H9 (cell line): ENCODE measurements around the gene ITGBL1. TPM values are rescaled to one million over a fixed set of nuclear protein-coding genes. Genes with fewer than 3 reads are reported as not detected.

ENCODE experiments used
- DNase-seq: peaks from one replicate; pipeline ENCODE4 v3.0.0-alpha.2; 2017
- H2AFZ ChIP-seq: one replicate; pipeline ENCODE4 v1.6.1; 2013; ENCODE audit warnings: mild to moderate bottlenecking, low read length, control low read depth, moderate library complexity
- H2AK5ac ChIP-seq: 2 replicates; pipeline ENCODE4 v1.6.1; 2013; ENCODE audit warnings: low read length, control low read depth, mixed read lengths; ENCODE audit not compliant: insufficient read length
- H2BK120ac ChIP-seq: one replicate; pipeline ENCODE4 v1.6.1; 2013; ENCODE audit warnings: low read depth, mild to moderate bottlenecking, low read length, control low read depth, inconsistent platforms; ENCODE audit not compliant: poor library complexity, severe bottlenecking
- H2BK12ac ChIP-seq: 2 replicates; pipeline ENCODE4 v1.6.1; 2013; ENCODE audit warnings: low read length, control low read depth, mixed read lengths, low read depth; ENCODE audit not compliant: insufficient read length
- H2BK15ac ChIP-seq: 2 replicates; pipeline ENCODE4 v1.6.1; 2013; ENCODE audit warnings: low read depth, low read length, control low read depth
- H2BK20ac ChIP-seq: one replicate; pipeline ENCODE4 v1.6.1; 2013; ENCODE audit warnings: low read depth, mild to moderate bottlenecking, low read length, control low read depth, inconsistent platforms; ENCODE audit not compliant: poor library complexity, severe bottlenecking
- H2BK5ac ChIP-seq: 2 replicates; pipeline ENCODE4 v1.6.1; 2013; ENCODE audit warnings: low read length, control low read depth, mixed read lengths; ENCODE audit not compliant: insufficient read length
- H3K14ac ChIP-seq: 2 replicates; pipeline ENCODE4 v1.6.1; 2013; ENCODE audit warnings: low read length, control low read depth; ENCODE audit not compliant: insufficient read depth
- H3K18ac ChIP-seq: 2 replicates; pipeline ENCODE4 v1.6.1; 2013; ENCODE audit warnings: low read depth, mild to moderate bottlenecking, mixed read lengths, low read length, control low read depth; ENCODE audit not compliant: insufficient read length
- H3K23ac ChIP-seq: 2 replicates; pipeline ENCODE4 v1.6.1; 2013; ENCODE audit warnings: low read length, control low read depth, mixed read lengths, low read depth; ENCODE audit not compliant: insufficient read length
- H3K23me2 ChIP-seq: 2 replicates; pipeline ENCODE4 v1.6.1; 2013; ENCODE audit warnings: low read depth, mild to moderate bottlenecking, mixed read lengths, low read length, control low read depth; ENCODE audit not compliant: insufficient read length, poor library complexity, severe bottlenecking
- H3K27ac ChIP-seq: 2 replicates; pipeline ENCODE4 v1.5.1; 2013; ENCODE audit warnings: low read length, control low read depth, mixed read lengths, low read depth; ENCODE audit not compliant: insufficient read length
- H3K27me3 ChIP-seq: 2 replicates; pipeline ENCODE4 v1.6.1; 2013; ENCODE audit warnings: low read length, control low read depth, inconsistent platforms; ENCODE audit not compliant: insufficient read depth
- H3K4ac ChIP-seq: 2 replicates; pipeline ENCODE4 v1.6.1; 2013; ENCODE audit warnings: low read depth, mild to moderate bottlenecking, control low read depth, inconsistent platforms, low read length, moderate library complexity
- H3K4me1 ChIP-seq: 2 replicates; pipeline ENCODE4 v1.6.1; 2013; ENCODE audit warnings: low read length, control low read depth, inconsistent platforms; ENCODE audit not compliant: insufficient read depth
- H3K4me2 ChIP-seq: 2 replicates; pipeline ENCODE4 v1.6.1; 2013; ENCODE audit warnings: low read length, control low read depth, mixed read lengths; ENCODE audit not compliant: insufficient read length, insufficient read depth
- H3K56ac ChIP-seq: 2 replicates; pipeline ENCODE4 v1.6.1; 2013; ENCODE audit warnings: low read depth, mild to moderate bottlenecking, mixed read lengths, low read length, control low read depth; ENCODE audit not compliant: insufficient read length
- H3K79me1 ChIP-seq: 2 replicates; pipeline ENCODE4 v1.6.1; 2013; ENCODE audit warnings: low read depth, mild to moderate bottlenecking, moderate library complexity, low read length, control low read depth, inconsistent platforms; ENCODE audit not compliant: insufficient read depth, poor library complexity, severe bottlenecking
- H3K79me2 ChIP-seq: 2 replicates; pipeline ENCODE4 v1.6.1; 2013; ENCODE audit warnings: low read length, control low read depth, inconsistent platforms; ENCODE audit not compliant: insufficient read depth
- H3K9ac ChIP-seq: 2 replicates; pipeline ENCODE4 v1.6.1; 2013; ENCODE audit warnings: low read length, control low read depth, mixed read lengths; ENCODE audit not compliant: insufficient read length; ENCODE audit errors: extremely low read depth
- H3K9me3 ChIP-seq: one replicate; pipeline ENCODE4 v1.6.1; 2013; ENCODE audit warnings: low read depth, low read length, inconsistent platforms; ENCODE audit not compliant: control insufficient read depth
- H3T11ph ChIP-seq: one replicate; pipeline ENCODE4 v1.6.1; 2013; ENCODE audit warnings: mild to moderate bottlenecking, low read length, control low read depth, inconsistent platforms
- H4K20me1 ChIP-seq: one replicate; pipeline ENCODE4 v1.6.1; 2013; ENCODE audit not compliant: control insufficient read depth, insufficient read length, insufficient read depth
- H4K5ac ChIP-seq: 2 replicates; pipeline ENCODE4 v1.6.1; 2013; ENCODE audit warnings: low read depth, mild to moderate bottlenecking, mixed read lengths, low read length, control low read depth; ENCODE audit not compliant: insufficient read length
- H4K8ac ChIP-seq: replicated peaks from 2 replicates; pipeline ENCODE4 v1.6.1; 2013; ENCODE audit warnings: low read length, control low read depth, mixed read lengths, low read depth; ENCODE audit not compliant: insufficient read length
- H4K91ac ChIP-seq: 2 replicates; pipeline ENCODE4 v1.6.1; 2013; ENCODE audit warnings: low read depth, mild to moderate bottlenecking, moderate library complexity, mixed read lengths, low read length, control low read depth; ENCODE audit not compliant: insufficient read length
- H3K27ac Mint-ChIP-seq, 3 experiments: 2 replicates in 2 of 3; 3 replicates in 1 of 3; pipeline ENCODE4 v1.8.0; 2020 to 2021; ENCODE audit warnings: mixed read lengths in 3 of 3, mild to moderate bottlenecking in 1 of 3, moderate library complexity in 1 of 3
- H3K27me3 Mint-ChIP-seq: 2 replicates; pipeline ENCODE4 v1.8.0; 2021; ENCODE audit warnings: low read depth, mild to moderate bottlenecking, moderate library complexity, mixed read lengths
- H3K36me3 Mint-ChIP-seq, 3 experiments: 2 replicates in 2 of 3; 3 replicates in 1 of 3; pipeline ENCODE4 v1.8.0; 2020 to 2021; ENCODE audit warnings: low read depth in 3 of 3, mixed read lengths in 3 of 3; ENCODE audit not compliant: insufficient read depth in 1 of 3
- H3K4me1 Mint-ChIP-seq, 2 experiments: 2 replicates each; pipeline ENCODE4 v1.8.0; 2020; ENCODE audit warnings: mixed read lengths in 2 of 2
- H3K4me3 Mint-ChIP-seq, 2 experiments: 2 replicates in 1 of 2; 3 replicates in 1 of 2; pipeline ENCODE4 v1.8.0; 2020 to 2021; ENCODE audit warnings: mild to moderate bottlenecking in 2 of 2, mixed read lengths in 2 of 2, moderate library complexity in 1 of 2
- H3K9me3 Mint-ChIP-seq, 2 experiments: 2 replicates in 1 of 2; 3 replicates in 1 of 2; pipeline ENCODE4 v1.8.0; 2020; ENCODE audit warnings: mild to moderate bottlenecking in 2 of 2, mixed read lengths in 2 of 2, moderate library complexity in 1 of 2
- CTCF ChIP-seq: fragments of 200-600 bp; sonication (generic); conservative IDR thresholded peaks from 3 replicates; pipeline ENCODE4 v1.8.0; 2021; ENCODE audit warnings: antibody characterized with exemption, mild to moderate bottlenecking
- total RNA-seq: library from RNA; stranded (reverse); gene quantifications from 2 replicates; pipeline ENCODE4 v1.2.1, GENCODE V29; 2021

ITGBL1 gene
- total RNA-seq, 1 experiment from 2014 or later, result not detected

- Mint-ChIP-seq H3K4me1 (peaks cover 5% of the 10 kb centered on the region in 2 experiments; a peak in 2 of 4 replicates), H3K27ac (no peak overlapping the region), H3K9me3 (no peaks in the 10 kb centered on the region), H3K27me3 (no peaks in the 10 kb centered on the region), H3K36me3 (no peaks in the 10 kb centered on the region), H3K4me3 (no peak overlapping the region)
- Histone ChIP-seq H3K27ac (no peak overlapping the region), H2AFZ (no peak overlapping the region), H3K23me2 (no peaks in the 10 kb centered on the region), H3T11ph (no peak overlapping the region), H3K23ac (no peak overlapping the region), H3K27me3 (no peaks in the 10 kb centered on the region), H3K9me3 (no peaks in the 10 kb centered on the region), H3K79me2 (no peaks in the 10 kb centered on the region), H3K56ac (no peak overlapping the region), H3K4ac (no peak overlapping the region), H3K18ac (no peak overlapping the region), H3K79me1 (no peaks in the 10 kb centered on the region), H3K4me1 (no peaks in the 10 kb centered on the region), H4K91ac (no peak overlapping the region), H4K8ac (no peak overlapping the region), H2BK15ac (no peak overlapping the region), H3K4me2 (no peak overlapping the region), H3K9ac (no peak overlapping the region), H2BK120ac (no peak overlapping the region), H2AK5ac (no peak overlapping the region), H4K20me1 (no peaks in the 10 kb centered on the region), H4K5ac (no peak overlapping the region), H3K14ac (no peak overlapping the region), H2BK20ac (no peak overlapping the region), H2BK5ac (no peak overlapping the region), H2BK12ac (no peak overlapping the region)
- DNase-seq, result no peak
- TF ChIP-seq CTCF, result no peak
Observed at GRCh38 chr13:101575581-101575980, 123.1 kb downstream of the ITGBL1 start.
